Measurements from ENCODE around the gene ZNF689.
"Not testable (repeated sequence)": the region's sequence is repeated elsewhere in the genome, so short reads cannot be mapped to it uniquely, and the experiment has no call there.

The ZNF689 gene

DNA sequence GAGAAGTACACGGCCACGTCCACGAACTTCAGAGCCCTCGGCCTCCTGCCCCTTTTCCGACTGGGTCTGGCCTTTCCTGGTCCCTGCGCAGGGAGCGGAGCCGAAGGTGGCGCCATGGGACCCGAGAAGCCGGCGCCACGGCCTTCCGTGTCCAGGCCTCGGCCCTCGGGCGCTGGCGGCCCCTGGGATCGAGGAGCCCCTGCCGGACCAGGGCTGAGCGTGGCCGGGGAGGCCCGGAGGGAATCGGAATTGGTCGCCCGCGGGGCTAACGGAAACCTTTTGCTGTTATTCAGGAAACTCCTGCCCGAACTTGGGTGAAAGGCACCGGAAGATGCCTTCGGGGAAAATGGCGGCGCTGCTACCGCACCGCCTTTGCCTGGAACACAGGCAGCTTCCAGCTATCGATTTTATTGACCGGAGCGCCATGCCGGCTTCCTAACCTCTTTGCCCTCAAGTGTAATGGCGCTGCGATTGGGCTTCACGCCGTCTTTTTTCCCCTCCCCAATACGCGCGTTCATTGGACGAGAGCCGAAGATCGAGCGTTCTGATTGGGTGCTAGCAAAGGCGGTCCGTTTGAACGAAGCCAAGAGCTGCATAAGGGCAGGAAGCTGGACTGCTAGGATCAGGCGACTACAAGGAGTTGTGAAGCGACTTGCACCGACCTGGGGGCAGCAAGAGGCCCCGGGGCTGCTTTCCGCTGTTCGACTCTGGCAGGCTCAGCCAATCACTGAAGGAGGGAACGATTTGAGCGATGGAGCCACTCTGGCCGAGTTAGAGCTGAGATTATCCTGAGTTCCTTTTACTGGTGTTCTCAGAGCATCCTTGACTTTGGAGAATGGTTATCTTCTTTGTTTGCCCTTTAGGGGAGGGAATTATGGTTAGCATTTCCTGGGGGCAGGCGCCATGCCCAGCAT is at the start of gene ZNF689:
Gene ZNF689 (minus strand): TSS at position 464 of the 914 bp plus-strand sequence. CDS start 348 bp downstream, at position 116.
- FAIRE-seq = peak; percentile 74

DNA sequence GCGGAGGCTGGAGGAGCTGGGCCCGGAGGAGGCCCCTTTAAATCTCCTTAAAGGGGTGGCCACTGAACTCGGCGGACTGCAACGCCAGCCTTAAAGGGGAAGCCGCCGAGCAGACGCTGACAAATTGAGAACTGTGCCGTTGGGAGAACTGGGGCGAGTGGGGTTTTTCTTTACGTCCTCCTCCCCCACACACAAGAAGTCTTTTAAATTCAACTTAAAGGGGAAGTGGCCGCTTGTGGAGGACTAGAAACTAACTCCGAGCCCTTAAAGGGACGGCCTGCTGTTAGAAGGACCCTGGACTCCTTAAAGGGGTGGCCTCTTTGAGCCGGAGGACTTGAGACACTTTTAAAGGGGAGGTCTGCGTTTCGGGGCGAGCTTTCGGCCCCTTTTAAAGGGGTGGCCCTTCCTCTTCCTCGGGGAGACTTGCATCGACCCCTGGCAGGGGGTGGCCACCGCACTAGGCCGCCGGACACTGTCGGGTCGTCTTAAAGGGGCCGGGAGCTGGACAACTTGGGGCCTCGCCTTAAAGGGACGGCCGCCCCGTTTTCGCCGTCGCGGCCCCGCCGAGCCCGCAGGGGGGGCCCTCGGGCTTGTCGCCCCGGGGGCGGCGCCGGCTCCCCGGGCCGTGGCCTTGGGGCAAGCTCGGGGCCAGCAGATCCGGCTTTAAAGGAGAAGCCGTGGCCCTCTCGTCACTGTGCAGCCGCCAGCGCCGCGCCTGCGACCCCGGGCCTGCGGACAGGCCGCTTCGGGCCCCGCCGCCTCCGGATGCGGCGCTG is 48.7 kb upstream of the ZNF689 start:
- FAIRE-seq = no peak

DNA sequence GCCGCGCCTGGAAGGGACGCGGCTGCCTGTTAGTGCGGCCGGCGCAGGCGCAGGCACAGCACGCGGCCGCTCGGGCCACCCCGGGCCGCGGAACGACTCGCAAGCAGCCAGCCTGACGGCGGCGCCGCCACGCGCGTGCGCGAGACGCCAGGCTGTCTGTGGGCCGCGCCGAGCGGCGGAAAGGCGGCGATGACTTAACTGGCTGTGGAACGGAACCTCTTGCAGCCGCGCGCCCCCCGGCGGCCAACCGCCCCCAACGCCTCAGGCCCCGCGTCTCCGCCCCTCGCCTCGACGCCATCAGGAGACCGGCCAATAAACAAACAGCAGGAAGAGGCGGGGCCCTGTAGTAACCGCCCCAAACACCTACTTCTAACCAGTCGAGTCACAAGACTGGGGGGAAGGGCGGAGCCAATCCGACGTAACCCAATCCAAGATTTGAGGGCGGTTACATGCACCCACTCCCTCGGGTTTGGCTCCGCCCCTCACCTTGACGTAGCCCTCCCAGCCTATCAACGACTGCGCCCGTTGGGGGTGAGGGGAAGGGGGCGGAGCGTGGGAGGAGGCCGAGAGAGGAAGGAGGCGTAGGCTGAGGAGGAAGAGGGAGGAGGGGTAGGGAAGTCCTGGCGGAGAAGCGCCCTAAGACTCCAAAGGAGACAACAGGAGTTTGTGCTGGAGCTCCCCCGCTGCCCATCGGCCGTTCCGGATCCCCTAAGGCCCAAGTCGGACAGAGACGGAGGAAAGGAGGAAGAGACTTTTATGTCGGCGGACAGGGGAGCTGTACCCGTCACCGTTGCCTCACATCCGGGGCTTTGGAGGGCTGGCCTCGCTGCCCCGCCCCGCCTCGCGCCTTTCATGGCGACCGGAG is 47.9 kb upstream of the ZNF689 start, which contains the start of gene FBRS:
Gene FBRS (plus strand): TSS at position 566 of the 865 bp plus-strand sequence. CDS start 1,088 bp downstream, outside the sequence.
- peak; percentile 55 for FAIRE-seq

DNA sequence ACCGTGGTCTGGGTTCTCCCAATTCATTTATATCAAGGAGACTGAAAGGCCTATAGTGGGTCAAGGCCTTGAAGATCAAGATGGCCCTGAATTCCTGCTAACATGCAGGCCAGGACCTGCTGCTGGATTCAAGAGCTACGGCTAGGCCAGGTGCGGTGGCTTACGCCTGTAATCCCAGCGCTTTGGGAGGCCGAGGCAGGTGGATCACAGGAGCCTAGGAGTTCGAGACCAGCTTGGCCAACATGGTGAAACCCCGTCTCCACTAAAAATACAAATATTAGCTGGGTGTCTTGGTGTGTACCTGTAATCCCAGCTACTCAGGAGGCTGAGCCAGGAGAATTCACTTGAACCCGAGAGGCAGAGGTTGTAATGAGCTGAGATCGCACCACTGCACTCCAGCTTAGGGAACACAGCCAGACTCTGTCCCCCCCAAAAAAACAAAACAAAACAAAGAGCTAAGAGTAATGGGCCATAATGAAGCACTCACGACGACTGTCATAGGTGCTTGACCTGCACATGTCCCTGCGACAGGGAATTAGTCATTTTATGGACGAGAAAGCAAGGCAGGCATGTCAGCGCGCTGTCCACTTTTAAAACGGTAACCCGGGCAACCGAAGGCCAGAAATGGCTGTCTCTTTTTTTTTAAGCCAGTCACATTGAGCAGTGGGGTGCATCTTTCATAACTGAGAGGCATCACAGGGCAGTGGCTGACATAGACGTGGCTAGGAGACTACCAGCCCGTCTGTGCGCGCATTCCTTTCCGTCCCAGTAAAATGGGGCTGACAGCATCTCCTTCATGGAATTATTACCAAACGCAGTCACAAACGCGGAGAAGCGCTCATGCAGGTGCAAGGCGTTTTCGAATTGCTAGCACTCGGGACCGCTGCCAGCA is 47.0 kb upstream of the ZNF689 start:
- FAIRE-seq = no peak

DNA sequence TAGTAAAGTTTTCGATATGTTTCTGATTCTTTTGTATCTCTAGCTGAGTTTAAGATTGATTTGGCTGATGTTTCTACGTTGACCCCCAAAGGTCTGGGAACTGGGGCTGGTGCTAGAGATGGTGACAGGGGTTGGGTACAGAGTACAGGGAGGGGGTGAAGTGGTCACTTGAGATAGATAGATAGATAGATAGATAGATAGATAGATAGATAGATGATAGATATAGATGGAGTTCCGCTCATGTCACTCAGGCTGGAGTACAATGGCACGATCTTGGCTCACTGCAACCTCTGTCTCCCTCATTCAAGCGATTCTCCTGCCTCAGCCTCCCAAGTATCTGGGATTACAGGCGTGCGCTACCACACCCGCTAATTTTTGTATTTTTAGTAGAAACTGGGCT is 46.2 kb upstream of the ZNF689 start:
- FAIRE-seq = no peak

DNA sequence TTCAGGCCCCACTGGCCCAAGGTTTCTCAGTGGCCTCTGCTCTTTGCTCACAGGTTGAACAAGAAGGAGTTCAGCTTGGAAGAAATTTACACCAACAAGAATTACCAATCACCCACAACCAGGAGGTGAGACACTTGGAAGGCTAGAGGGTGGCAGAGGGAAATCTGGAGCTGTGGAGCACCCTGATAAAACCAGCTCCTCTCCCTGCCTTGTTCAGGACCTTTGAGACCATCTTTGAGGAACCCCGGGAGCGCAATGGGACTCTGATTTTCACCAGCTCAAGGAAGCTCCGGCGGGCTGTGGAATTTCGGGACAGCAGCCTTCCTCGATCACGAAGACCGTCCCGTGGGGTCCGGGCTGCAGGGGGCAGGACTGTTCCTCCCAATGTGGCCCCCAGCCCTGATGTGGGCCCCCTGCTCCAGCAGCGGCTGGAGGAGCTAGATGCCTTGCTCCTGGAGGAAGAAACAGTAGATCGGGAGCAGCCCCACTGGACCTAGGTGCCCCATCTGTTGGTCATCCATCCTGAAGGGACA is 45.7 kb upstream of the ZNF689 start:
- FAIRE-seq = no peak

DNA sequence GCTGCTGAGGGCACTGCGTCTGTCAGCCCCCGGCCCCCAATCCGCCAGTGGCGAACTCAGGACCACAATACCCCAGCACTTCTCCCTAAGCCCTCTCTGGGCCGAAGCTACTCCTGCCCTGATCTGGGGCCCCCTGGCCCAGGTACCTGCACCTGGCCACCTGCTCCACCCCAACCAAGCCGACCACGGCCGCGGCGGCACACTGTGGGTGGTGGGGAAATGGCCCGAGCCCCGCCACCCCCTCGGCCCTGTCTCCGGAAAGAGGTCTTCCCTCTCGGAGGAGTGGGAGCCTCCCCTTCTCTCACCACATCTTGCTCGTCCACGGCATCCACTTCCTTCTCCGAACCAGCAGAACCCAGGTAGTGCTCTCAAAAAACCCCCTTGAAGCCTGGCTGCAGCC is 44.7 kb upstream of the ZNF689 start:
- no peak for FAIRE-seq

DNA sequence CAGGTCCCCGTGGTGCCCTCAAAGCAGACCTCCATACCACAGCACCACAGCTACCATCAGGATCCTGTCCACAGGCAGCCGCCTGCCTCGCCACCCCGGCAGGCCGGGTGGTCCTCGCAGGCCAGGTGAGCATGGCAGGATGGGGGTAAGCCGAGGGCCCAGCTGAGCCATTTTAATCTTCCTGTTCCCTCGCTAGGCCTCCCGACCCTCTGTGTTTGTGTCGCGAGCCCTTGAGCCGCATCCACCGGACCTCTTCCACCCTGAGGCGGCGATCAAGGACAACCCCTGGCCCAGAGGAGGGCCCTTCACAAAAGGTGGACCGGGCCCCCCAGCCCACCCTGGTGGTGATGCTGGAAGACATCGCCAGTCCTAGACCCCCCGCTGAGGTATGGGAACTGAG is 42.5 kb upstream of the ZNF689 start:
- FAIRE-seq = no peak

DNA sequence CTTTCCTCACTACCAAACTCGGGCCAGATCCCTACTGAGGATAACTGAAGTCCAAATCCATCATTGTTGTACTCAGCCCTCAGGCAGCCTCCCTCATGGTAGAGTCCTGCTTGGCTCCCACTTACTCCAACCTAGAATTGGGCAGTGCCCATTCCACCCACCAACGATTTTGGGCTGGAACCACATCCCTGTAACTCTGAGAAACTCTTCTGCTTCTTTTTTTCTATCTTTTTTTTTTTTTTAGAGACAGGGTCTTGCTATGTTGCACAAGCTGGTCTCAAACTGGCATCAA is 41.8 kb upstream of the ZNF689 start:
- no peak for FAIRE-seq

DNA sequence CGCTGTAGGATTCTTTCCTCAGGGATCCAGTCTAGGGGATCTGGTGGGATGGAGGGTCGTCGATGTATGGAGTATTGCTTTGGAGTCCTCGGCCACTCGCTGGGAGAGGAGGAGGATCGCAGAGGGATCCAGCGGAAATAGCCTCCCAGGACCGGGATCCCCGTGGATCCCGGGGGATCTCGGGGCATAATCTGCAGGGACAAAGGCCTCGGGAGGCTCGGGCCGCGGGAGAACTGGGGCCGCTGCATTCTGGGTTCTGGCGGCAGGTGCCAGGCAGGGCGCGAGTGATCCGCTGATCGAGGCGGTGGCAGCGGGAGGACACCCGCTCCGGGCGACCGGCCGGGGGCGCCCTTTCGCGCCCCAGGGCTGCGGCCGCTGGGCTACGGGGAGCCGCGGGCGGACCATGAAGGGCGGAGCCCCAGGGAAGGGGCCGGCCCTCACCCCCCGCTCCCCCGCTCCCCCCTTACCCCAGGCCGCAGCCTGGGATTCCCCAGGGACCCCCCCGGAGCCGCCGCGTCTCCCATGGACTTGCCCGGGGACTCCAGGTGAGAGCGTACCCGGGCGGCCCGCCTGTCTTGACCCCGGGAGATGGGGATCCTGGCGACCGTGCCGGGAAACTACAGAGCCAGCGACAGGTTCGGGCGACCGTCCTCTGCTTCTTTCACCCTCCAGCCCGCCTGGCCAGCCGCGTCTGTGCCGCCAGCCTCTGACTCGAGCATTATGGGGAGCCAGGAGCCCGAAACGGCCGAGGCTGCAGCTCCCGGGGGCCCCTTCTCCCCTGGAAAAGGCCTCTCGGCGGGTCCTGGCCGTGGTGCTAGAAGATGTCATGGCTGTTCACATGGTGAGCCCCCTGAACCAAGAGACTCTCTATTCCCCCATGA is 41.2 kb upstream of the ZNF689 start:
- FAIRE-seq = no peak

DNA sequence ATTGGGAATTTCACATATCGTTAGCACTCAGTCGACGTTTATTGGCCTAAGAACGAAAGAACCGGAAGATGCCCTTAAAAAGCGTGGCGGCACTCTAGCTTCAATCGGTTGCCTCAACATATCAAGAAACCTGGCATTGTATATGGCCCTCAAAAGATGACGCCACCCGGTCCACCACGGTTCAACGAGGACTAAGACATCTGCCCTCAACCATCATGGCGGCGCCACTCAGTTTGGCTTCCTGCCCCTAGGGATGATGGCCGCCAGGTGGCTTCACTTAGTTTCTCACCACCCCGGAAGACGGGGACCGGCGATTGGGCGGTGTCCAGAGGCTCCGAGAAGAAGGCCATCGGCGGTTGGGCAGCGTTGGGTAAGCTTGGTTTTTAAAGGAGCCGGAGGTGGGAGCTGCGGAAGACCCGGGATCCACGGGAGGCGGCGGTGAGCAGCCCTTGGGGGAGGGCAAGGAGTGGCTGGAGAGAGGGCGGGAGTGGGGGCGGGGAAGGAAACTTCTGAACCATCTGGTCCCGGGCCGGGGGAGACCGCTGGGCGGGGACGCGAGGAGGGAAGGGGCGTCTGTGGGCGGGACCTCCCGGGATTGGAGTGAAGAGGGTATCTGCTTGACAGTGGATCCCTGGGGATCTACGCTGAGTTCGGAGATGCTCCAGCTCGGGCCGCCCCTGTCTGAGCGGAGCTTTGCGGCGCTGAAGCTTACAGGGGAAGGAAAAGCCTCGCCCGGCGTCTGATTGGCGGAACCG is 40.4 kb upstream of the ZNF689 start, which contains the start of gene PRR14:
Gene PRR14 (plus strand): TSS at position 592 of the 755 bp plus-strand sequence. CDS start 686 bp downstream, outside the sequence.
- FAIRE-seq = peak; percentile 91

DNA sequence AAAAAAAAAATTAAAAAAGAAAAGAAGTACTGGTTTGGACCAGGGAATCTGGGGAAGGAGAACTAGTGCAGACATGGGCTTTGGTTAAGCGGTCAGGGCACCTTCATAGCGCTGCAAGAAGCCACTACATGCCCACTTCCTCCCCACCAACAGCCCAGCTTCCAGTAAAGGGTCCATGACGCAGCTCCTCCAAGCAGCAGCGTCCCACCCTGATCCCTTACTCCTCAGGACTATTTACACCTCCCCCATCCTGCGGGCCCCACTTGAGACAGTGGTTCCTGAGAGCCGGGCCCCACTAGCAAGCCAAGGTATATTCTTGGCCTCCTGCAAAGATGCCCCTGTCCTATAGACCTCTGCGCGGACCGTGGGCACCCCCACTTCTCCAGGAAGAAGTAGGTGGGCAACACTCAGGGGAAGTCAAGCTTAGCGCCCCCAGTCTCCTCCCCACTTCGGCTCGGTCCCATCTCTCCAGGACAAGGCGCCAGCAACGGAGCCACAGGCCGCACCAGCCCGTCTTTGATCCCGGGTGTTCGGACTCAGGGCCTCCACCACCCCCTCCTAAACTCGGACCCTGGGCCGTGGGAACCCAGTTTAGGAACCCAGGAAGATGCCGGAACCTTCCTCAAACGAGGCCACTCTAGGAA is 39.7 kb upstream of the ZNF689 start:
- no peak for FAIRE-seq

DNA sequence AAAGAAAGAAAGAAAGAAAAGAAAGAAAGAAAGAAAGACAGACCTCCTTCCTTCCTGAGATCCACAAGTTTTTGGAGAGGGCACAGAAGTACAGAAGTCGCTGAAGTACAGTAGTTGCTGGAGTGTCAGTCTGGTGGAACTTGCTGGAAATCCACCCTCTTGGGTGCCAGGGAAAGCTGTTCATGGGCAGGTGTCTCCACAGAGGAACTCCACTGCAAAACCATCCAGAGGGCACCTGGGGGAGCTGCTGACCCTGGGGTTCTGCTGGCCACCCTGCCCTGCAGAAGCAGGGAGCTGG is 37.0 kb upstream of the ZNF689 start:
- FAIRE-seq = no peak

DNA sequence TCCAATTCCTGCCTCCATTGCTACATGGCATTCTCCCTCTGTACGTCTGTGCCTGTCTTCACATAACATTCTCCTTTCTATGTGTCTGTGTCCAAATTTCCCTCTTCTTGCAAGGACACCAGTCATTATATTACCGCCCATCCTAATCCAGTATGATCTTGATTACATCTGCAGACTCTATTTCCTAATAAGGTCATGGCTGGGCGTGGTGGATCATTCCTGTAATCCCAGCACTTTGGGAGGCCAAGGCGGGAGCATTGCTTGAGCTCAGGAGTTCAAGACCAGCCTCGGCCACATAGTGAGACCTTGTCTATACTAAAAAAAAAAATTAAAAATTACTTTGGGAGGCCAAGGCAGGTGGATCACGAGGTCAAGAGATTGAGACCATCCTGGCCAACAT is 35.5 kb upstream of the ZNF689 start:
- FAIRE-seq = no peak

DNA sequence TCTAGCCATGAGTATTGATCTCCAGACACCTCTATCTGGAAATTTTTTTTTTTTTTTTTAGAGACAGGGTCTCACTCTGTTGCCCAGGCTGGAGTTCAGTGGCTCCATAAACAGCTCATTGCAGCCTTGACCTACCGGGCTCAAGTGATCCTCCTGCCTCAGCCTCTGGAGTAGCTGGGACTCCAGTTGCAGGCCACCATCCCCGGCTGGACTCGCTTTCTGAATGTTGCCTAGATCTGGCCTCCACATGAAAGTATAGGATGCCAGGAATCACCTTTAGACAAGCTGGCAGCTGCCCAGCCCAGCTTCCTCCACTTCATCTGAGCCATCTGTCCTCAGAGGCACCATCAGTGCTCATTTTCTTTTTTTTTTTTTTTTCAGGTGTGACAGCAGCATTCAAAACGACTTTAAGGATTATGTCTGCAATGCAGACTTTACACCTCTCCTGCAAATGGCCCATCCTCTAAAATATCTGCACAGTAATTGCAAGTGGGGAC is 34.2 kb upstream of the ZNF689 start:
- FAIRE-seq = no peak

DNA sequence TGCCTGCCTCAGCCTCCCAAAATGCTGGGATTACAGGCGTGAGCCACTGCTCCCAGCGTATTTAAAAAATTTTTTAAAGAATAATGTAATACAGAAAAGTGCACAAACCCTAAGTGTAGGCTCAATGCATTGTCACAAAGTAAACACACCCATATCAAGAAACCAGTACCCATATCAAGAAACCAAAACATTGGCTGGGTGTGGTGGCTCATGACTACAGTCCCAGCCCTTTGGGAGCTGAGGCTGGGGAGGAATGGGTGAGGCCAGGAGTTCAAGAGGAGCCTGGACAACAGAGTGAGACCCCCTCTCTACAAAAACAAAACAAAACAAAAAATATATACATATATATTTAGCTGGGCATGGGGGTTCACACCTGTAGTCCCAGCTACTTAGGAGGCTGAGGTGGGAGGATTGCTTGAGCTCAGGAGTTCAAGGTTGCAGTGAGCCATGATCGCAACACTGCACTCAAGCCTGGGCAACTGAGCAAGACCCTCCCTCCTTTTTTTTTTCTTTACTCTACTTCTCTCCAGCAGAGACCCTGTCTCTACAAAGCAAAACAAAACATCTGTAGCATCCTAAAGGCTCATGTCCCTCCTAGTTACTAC is 31.3 kb upstream of the ZNF689 start:
- FAIRE-seq = no peak

DNA sequence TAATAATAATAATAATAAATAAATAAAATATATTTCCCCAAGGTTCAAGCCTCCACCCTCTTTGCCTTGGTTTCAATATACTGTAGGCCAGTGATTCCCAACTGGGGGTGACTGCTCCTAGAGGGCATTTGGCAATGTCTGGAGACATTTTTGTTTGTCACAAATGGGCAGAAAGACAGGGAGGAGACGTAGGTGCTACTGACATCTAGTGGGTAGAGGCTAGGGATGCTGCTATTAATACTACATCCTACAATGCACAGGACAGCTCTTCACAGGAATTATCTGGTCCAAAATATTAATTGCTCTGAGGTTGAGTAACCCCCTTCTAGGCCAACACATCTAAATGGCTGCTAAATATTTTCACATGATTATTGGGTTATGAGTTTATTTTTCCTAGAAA is 27.8 kb upstream of the ZNF689 start:
- no peak for FAIRE-seq

DNA sequence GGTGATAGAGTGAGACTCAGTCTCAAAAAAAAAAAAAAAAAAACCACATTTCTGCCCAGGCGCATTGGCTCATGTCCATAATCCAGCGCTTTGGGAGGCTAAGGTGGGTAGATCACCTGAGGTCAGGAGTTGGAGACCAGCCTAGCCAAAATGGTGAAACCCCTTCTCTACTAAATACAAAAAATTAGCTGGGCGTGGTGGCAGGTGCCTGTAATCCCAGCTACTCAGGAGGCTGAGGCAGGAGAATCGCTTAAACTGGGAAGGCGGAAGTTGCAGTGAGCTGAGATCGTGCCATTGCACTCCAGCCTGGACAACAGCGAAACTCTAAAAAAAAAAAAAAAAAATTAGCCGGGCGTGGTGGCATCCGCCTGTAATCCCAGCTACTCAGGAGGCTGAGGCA is 26.9 kb upstream of the ZNF689 start:
- FAIRE-seq = not testable (repeated sequence)

DNA sequence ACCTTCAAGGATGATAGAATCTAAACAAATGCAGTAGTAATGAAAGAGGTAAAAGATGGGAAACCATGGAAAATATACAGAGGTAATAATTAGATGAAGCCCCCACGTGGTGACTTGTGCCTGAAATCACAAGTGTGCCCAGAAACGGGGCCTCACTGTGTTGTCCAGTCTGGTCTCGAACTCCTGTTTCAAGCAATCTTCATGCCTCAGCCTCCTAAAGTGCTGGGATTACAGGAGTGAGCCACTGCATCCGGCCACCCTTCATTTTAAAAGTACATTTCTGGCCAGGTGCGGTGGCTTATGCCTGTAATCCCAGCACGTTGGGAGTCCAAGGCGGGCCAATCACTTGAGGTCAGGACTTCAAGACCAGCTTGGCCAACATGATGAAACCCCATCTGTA is 26.4 kb upstream of the ZNF689 start:
- no peak for FAIRE-seq

Data from islet of Langerhans (tissue), 1 donor.